NCI-H2196 treated with DMSO at 0.1 percent for 48 hours (cell line): ENCODE data around the gene MPO.

Experiments
- DNase-seq: peaks from one replicate; lab custom pipeline; 2025; ENCODE audit not compliant: unreplicated experiment; lab: John Stamatoyannopoulos, UW

The MPO gene

GRCh38 chr17:58306131-58306951 is 25.6 kb upstream of the MPO start:
- no peak for DNase-seq

GRCh38 chr17:58305626-58306025 is 24.9 kb upstream of the MPO start:
- no peak for DNase-seq

- no peak for DNase-seq
Observed at GRCh38 chr17:58304750-58305486, 24.2 kb upstream of the MPO start.

- DNase-seq, result peak; percentile 11
Observed at GRCh38 chr17:58303971-58304749, 23.4 kb upstream of the MPO start.

GRCh38 chr17:58302919-58303585 is 22.3 kb upstream of the MPO start:
- DNase-seq, result no peak

- no peak for DNase-seq
Observed at GRCh38 chr17:58302171-58302918, 21.6 kb upstream of the MPO start.

GRCh38 chr17:58301504-58302150 is 20.9 kb upstream of the MPO start:
- no peak for DNase-seq

GRCh38 chr17:58300336-58300735 is 19.6 kb upstream of the MPO start:
- no peak for DNase-seq

GRCh38 chr17:58294034-58294433 is 13.3 kb upstream of the MPO start:
- no peak for DNase-seq

GRCh38 chr17:58291246-58291645 is 10.5 kb upstream of the MPO start:
- DNase-seq, result no peak

GRCh38 chr17:58289869-58290268 is 9.1 kb upstream of the MPO start:
- no peak for DNase-seq

- DNase-seq, result no peak
Observed at GRCh38 chr17:58285422-58285810, 4.7 kb upstream of the MPO start.

- no peak for DNase-seq
Observed at GRCh38 chr17:58284613-58285421, 4.1 kb upstream of the MPO start.

- DNase-seq, result no peak
Observed at GRCh38 chr17:58283674-58284612, 3.2 kb upstream of the MPO start.

- DNase-seq, result no peak
Observed at GRCh38 chr17:58282442-58282841, 1.7 kb upstream of the MPO start.

GRCh38 chr17:58281511-58282011 is 826 bp upstream of the MPO start:
- no peak for DNase-seq

- no peak for DNase-seq
Observed at GRCh38 chr17:58279736-58280479, 827 bp downstream of the MPO start.
